Activated naive CD8-positive, alpha-beta T cell treated with anti-CD3 and anti-CD28 coated beads for 36 hours (primary cell): ENCODE measurements around the gene THAP6. TPM values are rescaled to one million over a fixed set of nuclear protein-coding genes. Genes with fewer than 3 reads are reported as not detected.

Experiments
- total RNA-seq, 2 experiments: library from RNA; stranded (reverse); gene quantifications; one replicate each; pipeline ENCODE4 v1.2.3, GENCODE V29; 2021

THAP6 gene
- total RNA-seq, 2 experiments from 2014 or later: 16.2 to 21.1 TPM

Other genes starting within 250 kb of the THAP6 start
- 10 to 100 TPM; 29.9 to 32.4 TPM for gene RCHY1, start 70 bp upstream of the THAP6 start, total RNA-seq
- gene ODAPH, start 41.6 kb downstream of the THAP6 start, total RNA-seq: not detected
- under 1 TPM; 0.60 to 0.84 TPM for gene CDKL2, start 116.1 kb downstream of the THAP6 start, total RNA-seq
- 100 to 1,000 TPM; 249 to 251 TPM for gene G3BP2, start 158.9 kb downstream of the THAP6 start, total RNA-seq
- 10 to 100 TPM; 43.7 to 45.7 TPM for gene USO1, start 210.1 kb downstream of the THAP6 start, total RNA-seq